PC-9 (cell line): Measurements from ENCODE around the gene TEX30. TPM values are rescaled to one million over a fixed set of nuclear protein-coding genes. Genes with fewer than 3 reads are reported as not detected.

Experiments used
- BruUV-seq: library from RNA; stranded (reverse); fragments of 400-500 nt; replicated peaks from 2 replicates; lab custom pipeline; 2021; lab: Mats Ljungman, UMichigan
- CTCF ChIA-PET: fragments of 300-600 bp; sonication (Branson Sonifier 250); formaldehyde crosslinking; loops from one replicate; lab custom pipeline; 2022; ENCODE audit warnings: antibody characterized with exemption; lab: Charles Lee
- POLR2A ChIA-PET: fragments of 300-600 bp; sonication (Branson Sonifier 250); formaldehyde crosslinking; loops from one replicate; lab custom pipeline; 2022; ENCODE audit warnings: antibody characterized with exemption; ENCODE audit not compliant: unreplicated experiment; lab: Charles Lee
- DNase-seq, 2 experiments: peaks; one replicate each; pipeline versions ENCODE4 v3.0.0 to v3.0.0-alpha.2; 2015 to 2022; ENCODE audit warnings: mixed read lengths in 1 of 2
- H2AFZ ChIP-seq: fragments of 200-600 bp; sonication (generic); 2 replicates; pipeline ENCODE4 v1.8.1; 2017; ENCODE audit warnings: antibody characterized with exemption
- H3F3A ChIP-seq: fragments of 200-600 bp; sonication (generic); 2 replicates; pipeline ENCODE4 v1.8.1; 2017; ENCODE audit warnings: antibody characterized with exemption, mild to moderate bottlenecking, low read depth; ENCODE audit not compliant: insufficient read depth
- H3K27ac ChIP-seq: fragments of 200-600 bp; sonication (generic); 2 replicates; pipeline ENCODE4 v1.6.1; 2016; ENCODE audit warnings: mixed run types
- H3K27me3 ChIP-seq: fragments of 200-600 bp; sonication (generic); 2 replicates; pipeline ENCODE4 v1.6.1; 2016; ENCODE audit warnings: low read depth, mixed run types; ENCODE audit not compliant: insufficient read depth
- H3K36me3 ChIP-seq: fragments of 200-600 bp; sonication (generic); 2 replicates; pipeline ENCODE4 v1.6.1; 2016; ENCODE audit warnings: low read depth, mixed run types
- H3K4me1 ChIP-seq: fragments of 200-600 bp; sonication (generic); replicated peaks from 2 replicates; pipeline ENCODE4 v1.6.1; 2016; ENCODE audit warnings: mixed run types; ENCODE audit not compliant: insufficient read depth
- H3K4me2 ChIP-seq: fragments of 200-600 bp; sonication (generic); 2 replicates; pipeline ENCODE4 v1.6.1; 2017; ENCODE audit warnings: mixed run types
- H3K4me3 ChIP-seq: fragments of 200-600 bp; sonication (generic); 2 replicates; pipeline ENCODE4 v1.6.1; 2016; ENCODE audit warnings: mixed run types
- H3K79me2 ChIP-seq: fragments of 200-600 bp; sonication (generic); 2 replicates; pipeline ENCODE4 v1.6.1; 2017; ENCODE audit warnings: low read depth, mixed run types
- H3K9me2 ChIP-seq: fragments of 200-600 bp; sonication (generic); 2 replicates; pipeline ENCODE4 v1.8.1; 2017; ENCODE audit warnings: mild to moderate bottlenecking; ENCODE audit not compliant: insufficient read depth
- H3K9me3 ChIP-seq: fragments of 200-600 bp; sonication (generic); 2 replicates; pipeline ENCODE4 v1.8.1; 2016; ENCODE audit warnings: low read depth; ENCODE audit not compliant: insufficient read depth
- H4K20me1 ChIP-seq: fragments of 200-600 bp; sonication (generic); 2 replicates; pipeline ENCODE4 v1.8.1; 2017; ENCODE audit not compliant: insufficient read depth
- EZH2 ChIP-seq: fragments of 200-600 bp; sonication (generic); IDR thresholded peaks from 2 replicates; pipeline ENCODE4 v1.8.0; 2017; ENCODE audit warnings: antibody characterized with exemption, low read depth
- intact Hi-C: fragments of 100-400 bp; cut with micrococcal nuclease; formaldehyde crosslinking; loops from one replicate; pipeline ENCODE4 v1.10.0; 2022; ENCODE audit not compliant: unreplicated experiment
- total RNA-seq: library from RNA; stranded (reverse); gene quantifications from 2 replicates; pipeline ENCODE4 v1.2.3, GENCODE V29; 2021
- TF ChIP-seq, protein P1 (sequence below): fragments of 200-600 bp; sonication (generic); conservative IDR thresholded peaks from 2 replicates; pipeline ENCODE4 v1.6.1; 2017; ENCODE audit warnings: mixed run types, antibody characterized with exemption, mild to moderate bottlenecking, moderate library complexity

TEX30 gene
- total RNA-seq, 1 experiment from 2014 or later = 13.1 TPM

DNA sequence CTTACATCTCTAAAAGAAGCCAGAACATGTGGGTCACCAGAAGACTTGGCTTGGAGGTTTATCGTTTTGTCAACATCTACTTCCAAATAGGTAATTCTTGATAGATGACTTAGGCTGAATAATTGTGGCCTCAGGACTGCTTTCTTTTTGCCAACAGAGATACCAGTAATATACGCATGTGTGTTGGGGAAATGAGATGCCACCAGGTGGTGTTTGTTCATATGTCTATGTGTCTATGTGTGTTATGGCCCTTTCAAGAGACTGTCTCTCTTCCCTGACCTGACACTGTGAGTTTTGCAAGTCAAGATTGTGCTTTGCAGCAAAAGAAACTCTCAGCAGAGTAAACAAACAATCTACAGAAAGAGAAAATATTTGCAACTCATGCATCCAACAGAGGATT lies 47.2 kb downstream of the TEX30 start:
- no peaks in the 10 kb centered on the region for H4K20me1 ChIP-seq
- H3K79me2 ChIP-seq = no peaks in the 10 kb centered on the region
- H3K27ac ChIP-seq = no peak overlapping the region
- ChIA-PET POLR2A (no interaction called here), CTCF (no interaction called here)
- TF ChIP-seq, protein P1, sequence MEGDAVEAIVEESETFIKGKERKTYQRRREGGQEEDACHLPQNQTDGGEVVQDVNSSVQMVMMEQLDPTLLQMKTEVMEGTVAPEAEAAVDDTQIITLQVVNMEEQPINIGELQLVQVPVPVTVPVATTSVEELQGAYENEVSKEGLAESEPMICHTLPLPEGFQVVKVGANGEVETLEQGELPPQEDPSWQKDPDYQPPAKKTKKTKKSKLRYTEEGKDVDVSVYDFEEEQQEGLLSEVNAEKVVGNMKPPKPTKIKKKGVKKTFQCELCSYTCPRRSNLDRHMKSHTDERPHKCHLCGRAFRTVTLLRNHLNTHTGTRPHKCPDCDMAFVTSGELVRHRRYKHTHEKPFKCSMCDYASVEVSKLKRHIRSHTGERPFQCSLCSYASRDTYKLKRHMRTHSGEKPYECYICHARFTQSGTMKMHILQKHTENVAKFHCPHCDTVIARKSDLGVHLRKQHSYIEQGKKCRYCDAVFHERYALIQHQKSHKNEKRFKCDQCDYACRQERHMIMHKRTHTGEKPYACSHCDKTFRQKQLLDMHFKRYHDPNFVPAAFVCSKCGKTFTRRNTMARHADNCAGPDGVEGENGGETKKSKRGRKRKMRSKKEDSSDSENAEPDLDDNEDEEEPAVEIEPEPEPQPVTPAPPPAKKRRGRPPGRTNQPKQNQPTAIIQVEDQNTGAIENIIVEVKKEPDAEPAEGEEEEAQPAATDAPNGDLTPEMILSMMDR = no peak
- no peak for TF ChIP-seq EZH2
- intact Hi-C loops = loop anchor here (5.0 kb wide), 2 partner anchors 74 to 76 kb away; no protein-coding TSS in a partner anchor
- H2AFZ ChIP-seq = no peak overlapping the region
- no peaks in the 10 kb centered on the region for H3K27me3 ChIP-seq
- H3K4me1 ChIP-seq = peaks cover 17% of the 10 kb centered on the region
- no peaks in the 10 kb centered on the region for H3K9me3 ChIP-seq
- H3K36me3 ChIP-seq = no peaks in the 10 kb centered on the region
- H3F3A ChIP-seq = no peaks in the 10 kb centered on the region; the same call in 1 of the 2 replicates
- no peak overlapping the region for H3K4me3 ChIP-seq
- BruUV-seq = no TSS peak
- no peak for DNase-seq
- no peaks in the 10 kb centered on the region for H3K9me2 ChIP-seq
- H3K4me2 ChIP-seq = no peak overlapping the region

DNA sequence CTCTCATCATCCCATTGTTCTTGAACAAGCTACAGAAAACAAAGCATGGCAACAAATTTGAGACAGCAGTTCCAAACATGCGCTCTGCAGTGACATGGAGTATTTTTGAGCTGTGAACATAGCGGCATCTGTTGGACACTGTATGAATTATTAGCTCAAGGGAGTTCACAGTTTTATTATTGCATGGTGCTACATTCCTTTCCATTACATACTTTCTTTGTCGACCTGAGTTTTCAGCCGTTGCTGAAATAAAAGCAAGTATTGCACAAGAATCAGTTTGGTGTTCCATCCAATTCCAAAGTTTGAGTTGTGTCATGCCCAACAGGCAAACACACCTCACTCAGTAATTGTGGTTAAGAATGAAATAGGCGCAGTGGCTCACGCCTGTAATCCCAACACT lies 48.7 kb downstream of the TEX30 start:
- Histone ChIP-seq H3F3A (no peaks in the 10 kb centered on the region; the same call in 1 of the 2 replicates), H3K4me1 (peaks cover 12% of the 10 kb centered on the region), H3K79me2 (no peaks in the 10 kb centered on the region), H2AFZ (peak overlapping the region; percentile 71; the same call in 1 of the 2 replicates), H3K4me3 (no peak overlapping the region), H3K27ac (0 out of 2 replicates have a peak overlapping the region, but pooled peaks have one; percentile 38), H3K4me2 (peak overlapping the region; percentile 61), H3K9me2 (no peaks in the 10 kb centered on the region), H3K27me3 (no peaks in the 10 kb centered on the region), H3K36me3 (no peaks in the 10 kb centered on the region), H3K9me3 (no peaks in the 10 kb centered on the region), H4K20me1 (no peaks in the 10 kb centered on the region)
- intact Hi-C loops = loop anchor here (1.0 to 5.0 kb wide), 4 partner anchors 73 to 144 kb away; no protein-coding TSS in a partner anchor
- no TSS peak for BruUV-seq
- TF ChIP-seq, protein P1 = peak; percentile 78
- TF ChIP-seq EZH2 = no peak
- ChIA-PET POLR2A (interaction anchor here (0.7 to 1.0 kb wide), 2 partner anchors 74 to 133 kb away, joined by 3 to 6 read pairs; no protein-coding TSS in a partner anchor), CTCF (interaction anchor here (0.6 to 1.2 kb wide), 7 partner anchors 10 to 133 kb away, joined by 3 to 6 read pairs (median 4); no protein-coding TSS in a partner anchor)
- DNase-seq = peak; percentile 12 to 87

DNA sequence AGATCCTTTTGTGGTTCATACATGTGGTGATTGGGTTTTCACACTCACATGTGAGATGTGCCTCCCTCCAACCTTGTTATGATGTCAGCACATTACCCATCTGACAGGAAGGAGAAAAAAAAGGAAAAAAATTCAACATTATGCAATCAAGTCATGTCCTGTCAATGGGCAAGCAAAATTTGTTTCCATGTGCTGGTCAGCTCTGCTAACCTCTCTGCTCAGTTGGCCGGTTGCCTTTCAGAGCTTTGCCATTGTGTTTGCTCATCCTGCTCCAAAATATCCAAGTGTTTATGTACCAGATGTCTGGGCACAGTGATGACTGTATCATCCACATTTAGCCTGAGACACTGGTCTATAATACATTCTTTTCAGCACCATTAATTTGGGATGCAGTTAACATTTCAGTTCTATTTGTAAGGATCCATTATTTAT lies 51.8 kb downstream of the TEX30 start:
- no peak for TF ChIP-seq EZH2
- TF ChIP-seq, protein P1 = no peak
- intact Hi-C loops = no loop called here
- ChIA-PET CTCF (no interaction called here), POLR2A (no interaction called here)
- Histone ChIP-seq H3K4me2 (no peak overlapping the region), H3K79me2 (no peaks in the 10 kb centered on the region), H4K20me1 (no peaks in the 10 kb centered on the region), H3K9me2 (no peaks in the 10 kb centered on the region), H3K27me3 (no peaks in the 10 kb centered on the region), H3F3A (no peaks in the 10 kb centered on the region), H3K4me1 (no peaks in the 10 kb centered on the region), H3K36me3 (no peaks in the 10 kb centered on the region), H3K4me3 (no peak overlapping the region), H3K27ac (no peak overlapping the region), H3K9me3 (no peaks in the 10 kb centered on the region), H2AFZ (no peak overlapping the region)
- no TSS peak for BruUV-seq
- no peak for DNase-seq
